HG02884 (cell line): Measurements from ENCODE around the gene SPIN2A.
"Not testable (repeated sequence)": the region's sequence is repeated elsewhere in the genome, so short reads cannot be mapped to it uniquely, and the experiment has no call there.

Experiments
- ATAC-seq: cut with Tn5 transposase; IDR thresholded peaks from one replicate; pipeline ENCODE4 v1.9.1; 2021; ENCODE audit warnings: mild to moderate bottlenecking, moderate library complexity; ENCODE audit not compliant: unreplicated experiment

The SPIN2A gene

GRCh38 chrX:57137073-57137472, at the start of gene SPIN2A:
Gene SPIN2A (minus strand): TSS chrX:57137397. CDS start chrX:57136597, 800 bp downstream.
- not testable (repeated sequence) for ATAC-seq

DNA sequence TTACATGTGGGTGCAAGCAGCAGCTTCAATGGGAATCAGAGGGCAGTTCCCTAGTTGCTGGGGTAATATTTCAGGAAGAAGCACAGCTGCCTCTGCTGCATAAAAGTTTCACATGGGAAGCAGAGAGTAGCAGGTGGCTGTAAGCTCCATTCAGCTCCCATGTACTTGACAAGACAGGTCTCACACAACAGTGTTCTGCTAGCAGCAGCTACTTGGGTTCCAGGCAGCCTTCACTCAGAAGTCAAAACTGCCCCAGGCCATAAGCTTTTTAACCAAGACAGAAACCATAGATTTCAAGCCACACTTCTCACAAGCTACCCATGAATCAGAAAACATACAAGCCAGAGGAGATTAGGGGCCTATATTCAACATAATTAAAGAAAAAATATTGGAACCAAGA, 41.4 kb upstream of the SPIN2A start:
- ATAC-seq, result no peak

GRCh38 chrX:57177070-57177469, 39.9 kb upstream of the SPIN2A start:
- no peak for ATAC-seq

- ATAC-seq, result no peak
Measured at GRCh38 chrX:57172544-57172943, 35.3 kb upstream of the SPIN2A start.

- no peak for ATAC-seq
Measured at GRCh38 chrX:57156397-57157049, 19.3 kb upstream of the SPIN2A start.

GRCh38 chrX:57155171-57155570, 18.0 kb upstream of the SPIN2A start:
- no peak for ATAC-seq

- ATAC-seq, result not testable (repeated sequence)
Measured at GRCh38 chrX:57152222-57152621, 15.0 kb upstream of the SPIN2A start.

DNA sequence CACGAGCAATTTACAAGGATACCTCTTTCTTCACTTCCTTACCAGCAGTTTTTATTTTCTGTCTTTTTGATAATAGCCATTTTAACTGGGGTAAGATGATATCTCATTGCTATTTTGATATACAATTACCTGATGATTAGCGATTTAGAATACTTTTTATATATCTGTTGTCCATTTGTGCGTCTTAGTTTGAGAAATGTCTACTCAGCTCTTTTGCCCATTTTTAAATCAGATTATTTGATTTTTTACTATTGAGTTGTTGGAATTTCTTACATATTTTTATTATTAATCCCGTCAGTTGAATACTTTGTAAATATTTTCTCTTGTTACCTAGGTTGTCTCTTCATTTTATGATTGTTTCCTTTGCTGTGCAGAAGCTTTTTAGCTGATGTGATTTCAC, 1.5 kb upstream of the SPIN2A start:
- ATAC-seq, result no peak

- no peak for ATAC-seq
Measured at GRCh38 chrX:57137501-57137900, 304 bp upstream of the SPIN2A start.

DNA sequence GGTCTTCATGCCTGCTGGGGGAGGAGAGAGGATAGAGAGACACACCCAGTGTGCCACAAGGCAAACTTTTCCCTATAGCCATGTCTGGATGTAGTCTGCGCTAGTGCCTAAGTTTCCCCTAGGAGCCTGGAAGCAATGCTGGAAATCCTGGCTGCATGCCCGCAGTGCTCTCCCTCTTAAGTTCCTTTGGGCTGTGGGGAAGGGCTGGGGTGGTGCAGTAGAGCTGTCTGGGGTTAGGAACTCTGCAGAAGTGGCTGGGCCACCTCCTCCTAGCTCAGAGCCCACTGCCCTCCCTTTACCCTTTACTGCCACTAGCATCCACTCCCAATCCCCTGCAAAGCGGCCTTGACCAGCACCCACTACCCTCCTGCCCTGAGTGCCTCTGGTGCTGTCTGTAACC, 608 bp downstream of the SPIN2A start:
- ATAC-seq, result not testable (repeated sequence)

GRCh38 chrX:57135287-57135686, 1.9 kb downstream of the SPIN2A start:
- no peak for ATAC-seq

DNA sequence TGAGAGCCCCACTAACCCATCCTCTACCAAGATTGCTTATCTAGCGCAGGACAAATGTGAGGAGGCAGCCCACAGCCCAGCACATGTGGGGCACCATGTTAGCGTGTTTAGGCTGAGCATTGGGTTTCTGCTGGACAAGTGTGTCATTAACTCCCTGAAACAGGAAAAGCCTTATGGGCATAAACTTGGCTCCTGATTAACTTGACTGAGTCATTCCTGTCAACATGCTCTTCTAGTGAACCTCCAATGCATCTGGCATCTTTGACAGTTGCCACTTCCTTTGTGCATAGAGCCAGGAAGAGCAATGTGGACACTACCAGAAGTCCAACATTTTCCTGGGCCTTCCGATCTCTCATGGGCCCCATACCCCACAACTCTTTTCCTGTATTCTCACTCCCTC, 2.5 kb downstream of the SPIN2A start:
- no peak for ATAC-seq

DNA sequence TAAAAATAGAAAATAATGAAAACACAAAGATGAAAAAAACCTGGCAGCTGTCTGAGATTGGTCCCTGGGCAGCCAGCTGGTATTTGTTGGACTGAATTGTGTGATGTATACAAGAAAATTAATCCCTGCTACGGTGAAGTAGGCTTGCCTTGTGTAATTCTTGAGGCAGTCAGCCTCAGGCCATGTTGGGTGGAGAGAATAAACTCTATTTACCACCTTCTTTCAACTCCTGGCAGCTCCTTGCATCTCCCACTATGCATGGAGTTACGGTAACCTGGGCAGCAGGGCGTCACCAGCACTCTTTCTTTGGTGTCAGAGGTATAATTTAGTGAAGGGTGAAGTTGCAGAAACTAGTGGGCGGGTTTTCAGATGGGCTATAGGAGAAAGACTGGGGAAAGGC, 3.5 kb downstream of the SPIN2A start:
- no peak for ATAC-seq

GRCh38 chrX:57133284-57133683, 3.9 kb downstream of the SPIN2A start:
- not testable (repeated sequence) for ATAC-seq

DNA sequence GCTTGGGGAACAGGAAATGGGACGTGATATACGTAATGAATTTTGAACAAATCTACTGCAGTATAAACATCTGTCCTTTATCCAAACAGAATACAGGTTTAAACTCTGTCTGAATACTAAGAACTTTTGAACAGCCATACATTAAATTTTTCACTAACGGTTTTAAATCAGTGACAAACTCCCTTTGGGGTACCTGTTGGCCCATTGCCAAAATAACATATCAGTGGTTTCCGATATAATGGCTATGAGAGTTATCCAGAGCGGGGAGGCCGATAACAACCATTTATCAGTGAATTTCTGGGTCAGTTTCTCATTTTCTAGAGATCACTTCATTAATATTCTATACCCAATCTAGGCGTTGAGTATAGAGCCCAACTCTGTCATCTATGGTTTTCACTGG, 5.2 kb downstream of the SPIN2A start:
- no peak for ATAC-seq

GRCh38 chrX:57121816-57122215, 15.4 kb downstream of the SPIN2A start:
- ATAC-seq, result no peak

- peak; percentile 100 for ATAC-seq
Measured at GRCh38 chrX:57121162-57121755, 15.9 kb downstream of the SPIN2A start, which contains the start of gene SPIN2B. Gene SPIN2B (minus strand): TSS chrX:57121548.

DNA sequence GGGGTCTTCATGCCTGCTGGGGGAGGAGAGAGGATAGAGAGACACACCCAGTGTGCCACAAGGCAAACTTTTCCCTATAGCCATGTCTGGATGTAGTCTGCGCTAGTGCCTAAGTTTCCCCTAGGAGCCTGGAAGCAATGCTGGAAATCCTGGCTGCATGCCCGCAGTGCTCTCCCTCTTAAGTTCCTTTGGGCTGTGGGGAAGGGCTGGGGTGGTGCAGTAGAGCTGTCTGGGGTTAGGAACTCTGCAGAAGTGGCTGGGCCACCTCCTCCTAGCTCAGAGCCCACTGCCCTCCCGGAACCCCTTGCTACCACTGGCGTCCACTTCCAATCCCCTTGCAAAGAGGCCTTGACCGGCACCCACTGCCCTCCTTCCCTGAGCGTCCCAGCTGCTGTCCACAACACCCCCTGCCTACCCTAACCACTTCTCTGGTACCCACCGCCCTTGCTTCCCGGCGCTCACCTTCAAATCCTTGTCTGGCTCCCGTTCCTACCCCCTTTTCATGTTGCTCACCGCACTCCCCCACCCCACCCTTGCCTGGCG, 16.5 kb downstream of the SPIN2A start:
- ATAC-seq, result not testable (repeated sequence)

DNA sequence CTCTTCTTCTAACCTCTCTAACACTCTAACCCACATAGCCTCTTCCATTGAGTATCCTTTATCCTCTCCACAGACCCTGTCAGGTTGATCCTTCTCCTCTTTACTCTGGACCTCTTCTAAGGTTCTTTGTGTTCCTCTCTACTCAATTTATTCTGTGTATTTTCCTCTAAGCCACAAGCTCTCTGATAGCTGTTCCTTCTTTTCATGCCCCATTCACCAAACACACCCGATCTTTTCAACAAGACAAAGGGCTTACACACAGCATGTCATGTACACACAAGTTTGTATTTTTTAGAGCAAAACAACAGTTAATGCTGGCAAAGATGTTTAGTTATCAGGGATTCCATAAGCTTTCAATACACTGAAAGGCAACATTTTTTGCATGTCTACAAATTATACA, 17.8 kb downstream of the SPIN2A start:
- no peak for ATAC-seq

DNA sequence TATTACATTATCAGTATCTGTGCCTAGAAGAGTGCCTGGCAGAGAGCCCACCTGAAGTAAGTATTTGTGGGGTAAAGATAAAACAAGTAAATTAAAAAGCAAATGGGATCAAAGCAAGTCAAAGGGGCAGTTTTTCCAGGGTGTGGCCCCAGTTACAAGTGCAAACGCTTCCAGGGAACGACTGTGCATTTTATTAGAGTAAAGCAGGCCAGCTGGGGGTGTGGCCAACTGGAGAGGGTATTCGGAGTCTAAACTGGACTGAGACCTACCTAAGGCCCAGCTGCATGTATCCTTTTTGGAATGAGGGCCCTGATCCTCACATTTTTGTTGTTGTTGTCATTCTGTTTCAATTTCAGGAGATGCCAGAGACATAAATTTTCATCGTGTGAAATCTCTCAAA, 19.6 kb downstream of the SPIN2A start:
- ATAC-seq, result not testable (repeated sequence)

- ATAC-seq, result no peak
Measured at GRCh38 chrX:57104921-57105398, 32.2 kb downstream of the SPIN2A start.

- ATAC-seq, result no peak
Measured at GRCh38 chrX:57104406-57104805, 32.8 kb downstream of the SPIN2A start.
